GM21786 (cell line): Measurements from ENCODE around the gene TRIM24.
"Not testable (repeated sequence)": the region's sequence is repeated elsewhere in the genome, so short reads cannot be mapped to it uniquely, and the experiment has no call there.

Source experiments
- ATAC-seq: cut with Tn5 transposase; IDR thresholded peaks from one replicate; pipeline ENCODE4 v1.9.1; 2021; ENCODE audit not compliant: unreplicated experiment

Gene TRIM24

DNA sequence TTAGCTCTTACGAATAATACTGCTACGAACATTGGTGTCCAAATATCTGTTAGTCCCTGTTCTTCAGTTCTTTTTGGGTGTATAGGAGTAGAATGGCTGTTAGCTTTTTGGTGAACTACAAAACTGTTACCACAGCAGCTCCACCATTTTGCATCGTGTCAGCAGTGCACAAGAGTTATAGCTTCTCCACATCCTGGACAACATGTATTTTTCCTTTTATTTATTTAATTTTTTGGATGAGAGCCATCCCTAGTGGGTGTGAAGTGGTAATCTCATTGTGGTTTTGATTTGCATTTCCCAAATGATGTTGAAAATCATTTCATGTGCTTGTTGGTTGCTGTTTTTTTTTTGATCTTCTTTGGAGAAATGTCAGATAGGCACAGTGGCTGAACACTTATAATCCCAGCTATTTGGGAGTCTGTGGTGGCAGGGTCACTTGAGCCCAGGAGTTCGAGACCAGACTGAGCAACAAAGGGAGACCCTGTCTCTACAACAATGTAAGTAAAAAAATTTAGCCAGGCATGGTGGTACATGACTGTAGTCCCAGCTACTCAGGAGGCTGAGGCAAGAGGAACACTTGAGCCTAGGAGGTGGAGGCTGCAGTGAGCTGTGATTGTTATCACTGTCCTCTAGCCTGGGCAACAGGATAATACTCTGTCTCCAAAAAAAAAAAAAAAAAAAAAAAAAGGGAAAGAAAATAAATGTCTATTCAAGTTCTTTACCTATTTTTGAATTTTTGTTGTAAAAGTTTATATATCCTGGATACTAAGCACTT lies 31.7 kb downstream of the TRIM24 start:
- no peak for ATAC-seq

DNA sequence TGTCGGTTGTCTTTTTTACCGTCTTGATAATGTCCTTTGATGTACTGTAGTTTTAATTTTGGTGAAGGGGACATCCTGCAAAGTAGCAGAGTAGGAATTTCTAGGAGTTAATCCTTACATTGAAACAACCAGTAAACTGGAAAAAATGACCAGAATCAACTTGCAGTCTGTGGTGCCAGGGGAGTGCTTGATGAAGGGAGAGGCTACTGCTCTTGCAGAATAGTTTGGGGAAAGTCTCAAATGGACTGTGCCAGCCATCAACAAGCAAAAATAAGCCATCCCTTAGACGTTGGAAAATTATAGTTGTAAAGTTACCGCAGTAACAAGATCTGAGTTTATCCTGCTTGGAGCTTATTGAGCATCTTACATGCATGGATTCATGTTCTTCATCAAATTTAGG lies 32.4 kb downstream of the TRIM24 start:
- no peak for ATAC-seq

DNA sequence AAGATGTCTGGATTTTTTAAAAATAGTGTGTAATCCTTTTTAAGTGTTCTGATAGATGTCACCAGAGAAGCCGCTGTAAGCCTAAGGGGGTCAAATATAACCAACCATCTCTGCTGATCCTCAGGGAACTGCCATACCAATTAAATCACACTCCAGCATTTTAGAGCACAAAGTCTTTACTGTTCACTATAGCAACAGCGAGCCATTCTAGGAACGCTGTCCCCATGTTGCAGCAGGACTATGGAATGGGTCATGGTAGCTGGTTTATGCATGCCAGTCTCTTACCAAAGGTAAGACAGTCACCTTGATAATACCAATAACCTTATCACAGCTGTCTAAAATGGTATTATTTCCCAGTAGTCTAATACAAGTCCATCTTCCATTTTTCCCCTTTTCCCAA lies 33.5 kb downstream of the TRIM24 start:
- ATAC-seq, result no peak

DNA sequence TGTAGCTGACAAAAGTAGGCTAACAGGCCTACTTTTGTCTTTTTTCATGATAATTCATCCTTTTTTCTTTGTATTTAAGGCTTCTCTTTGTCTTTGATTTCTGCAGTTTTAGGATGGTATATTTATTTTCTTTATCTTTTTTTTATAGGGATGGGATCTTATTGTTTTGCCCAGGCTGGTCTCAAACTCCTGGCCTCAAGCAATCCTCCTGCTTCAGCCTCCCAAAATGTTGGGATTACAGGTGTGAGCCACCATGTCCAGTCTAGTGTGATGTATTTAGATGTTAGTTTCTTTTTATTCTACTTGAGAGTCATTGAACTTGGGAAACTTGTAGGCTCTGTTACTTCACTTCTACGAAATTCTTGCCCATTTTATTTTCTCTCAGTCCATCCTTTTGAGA lies 35.4 kb downstream of the TRIM24 start:
- no peak for ATAC-seq

DNA sequence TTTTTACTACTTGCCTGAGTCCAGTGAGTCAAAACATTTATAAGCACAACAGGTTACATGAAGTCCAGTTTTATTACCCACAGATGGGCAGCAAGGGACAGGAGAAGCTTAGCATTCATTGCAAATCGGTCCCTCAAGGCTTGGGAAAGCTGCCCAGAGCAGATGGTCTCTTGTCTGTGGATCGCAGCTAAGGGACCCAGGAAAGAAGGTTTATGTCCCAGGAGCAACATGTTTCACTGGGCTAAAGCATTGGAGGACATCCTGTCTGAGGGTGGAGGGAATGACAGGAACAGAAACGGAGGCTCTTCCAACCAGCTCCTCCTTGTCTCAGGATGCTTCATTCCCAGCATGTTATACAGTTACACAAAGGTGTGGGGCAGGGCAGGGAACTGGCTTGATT lies 39.3 kb downstream of the TRIM24 start:
- ATAC-seq, result no peak

DNA sequence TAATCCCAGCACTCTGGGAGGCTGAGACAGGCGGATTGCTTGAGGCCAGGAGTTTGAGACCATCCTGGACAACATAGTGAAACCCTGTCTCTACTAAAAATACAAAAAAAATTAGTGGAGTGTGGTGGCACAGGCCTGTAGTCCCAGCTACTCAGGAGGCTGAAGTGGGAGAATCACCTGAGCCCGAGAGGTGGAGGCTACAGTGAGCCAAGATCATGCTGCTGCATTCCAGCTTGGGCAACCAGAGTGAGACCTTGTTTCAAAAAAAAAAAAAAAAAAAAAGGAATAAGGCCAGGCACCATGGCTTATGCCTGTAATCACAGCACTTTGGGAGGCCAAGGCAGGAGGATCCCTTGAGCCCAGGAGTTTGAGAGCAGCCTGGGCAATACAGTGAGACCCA lies 40.2 kb downstream of the TRIM24 start:
- not testable (repeated sequence) for ATAC-seq

DNA sequence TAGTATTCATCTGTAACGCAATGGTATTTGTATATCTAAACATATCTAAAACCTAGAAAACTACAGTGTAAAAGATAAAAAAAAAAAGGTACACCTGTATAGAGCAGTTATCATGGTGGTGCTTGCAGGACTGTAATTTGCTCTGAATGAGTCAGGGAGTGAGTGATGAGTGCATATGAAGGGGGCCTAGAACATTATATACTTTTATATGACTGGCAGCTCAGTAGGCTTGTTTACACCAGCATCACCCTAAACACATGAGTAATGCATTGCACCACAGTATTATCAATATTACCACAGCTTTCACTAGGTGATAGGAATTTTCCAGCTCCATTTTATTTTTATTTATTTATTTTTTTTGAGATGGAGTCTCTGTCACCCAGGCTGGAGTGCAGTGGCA lies 40.8 kb downstream of the TRIM24 start:
- ATAC-seq, result no peak

DNA sequence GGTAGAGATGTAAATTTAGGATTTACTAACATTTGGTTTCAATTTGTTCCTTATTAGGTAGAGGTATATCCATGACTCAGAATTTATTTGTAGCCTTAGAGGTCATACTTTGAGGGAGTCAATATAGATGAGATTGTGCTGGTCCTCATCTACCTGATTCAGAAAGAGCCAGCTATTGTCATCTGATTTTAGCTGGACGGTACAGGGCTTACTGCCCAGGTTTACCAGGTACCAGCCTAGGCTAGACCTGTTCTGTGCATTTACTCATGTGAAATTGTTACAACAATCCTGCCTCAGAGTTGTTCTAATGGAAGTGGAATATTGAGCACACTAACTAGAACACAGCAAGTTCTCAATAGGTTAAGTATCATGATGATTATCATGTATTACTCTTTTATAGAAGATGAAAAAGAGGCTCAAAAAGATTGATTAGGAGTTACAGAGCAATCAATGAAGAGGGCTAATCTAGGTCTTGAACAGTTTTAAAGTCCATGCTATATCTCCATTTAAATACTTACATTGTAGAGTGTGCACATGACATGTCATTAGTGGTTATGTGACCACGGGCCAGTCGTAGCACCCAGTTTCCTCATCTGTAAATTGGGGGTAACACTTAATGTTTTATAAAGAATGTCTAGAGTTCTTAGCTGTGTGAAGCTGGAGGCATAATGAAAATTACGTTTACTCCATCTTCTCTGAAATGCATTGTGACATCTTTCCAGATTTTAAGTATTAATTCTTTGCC lies 42.1 kb downstream of the TRIM24 start:
- ATAC-seq, result no peak

DNA sequence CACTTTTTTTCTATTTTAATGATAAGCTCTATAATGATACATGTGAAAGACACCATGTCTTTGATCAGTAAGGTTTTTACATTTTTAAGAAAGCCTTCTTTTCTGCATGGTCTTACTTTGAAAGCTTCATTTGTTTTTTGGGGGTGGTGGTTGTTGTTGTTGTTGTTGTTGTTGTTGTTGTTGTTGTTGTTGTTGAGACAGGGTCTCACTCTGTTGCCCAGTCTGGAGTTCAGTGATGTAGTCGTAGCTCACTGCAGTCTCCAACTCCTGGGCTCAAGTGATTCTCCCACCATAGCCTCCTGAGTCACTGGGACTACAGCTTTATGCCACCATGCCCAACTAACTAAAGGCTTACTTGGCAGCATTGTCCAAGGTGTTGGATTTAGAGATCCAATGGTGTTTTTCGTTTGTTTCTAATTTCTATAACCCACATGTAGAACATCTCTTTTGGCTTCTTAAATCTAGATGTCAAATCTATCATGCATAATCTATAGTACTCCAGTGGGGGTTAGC lies 45.4 kb downstream of the TRIM24 start:
- ATAC-seq, result no peak

DNA sequence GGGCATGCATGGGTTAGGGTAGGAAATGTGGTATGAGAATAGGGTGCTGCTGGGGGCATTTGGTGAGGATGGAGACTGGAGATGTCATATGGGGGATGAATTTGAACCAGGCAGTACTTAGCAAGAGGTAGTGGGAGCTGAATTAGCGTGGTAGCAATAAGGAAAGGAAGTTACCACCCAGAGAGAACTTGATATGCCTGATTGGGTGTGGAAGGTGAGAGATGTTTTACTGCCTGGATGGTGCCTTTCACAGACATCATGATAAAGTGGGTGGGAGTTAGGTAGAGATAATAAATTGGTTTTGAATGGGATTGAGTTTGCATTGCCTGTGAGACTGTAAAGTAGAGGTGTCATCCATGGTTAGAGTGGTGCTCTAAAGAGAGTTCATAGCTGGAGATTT lies 46.7 kb downstream of the TRIM24 start:
- no peak for ATAC-seq

DNA sequence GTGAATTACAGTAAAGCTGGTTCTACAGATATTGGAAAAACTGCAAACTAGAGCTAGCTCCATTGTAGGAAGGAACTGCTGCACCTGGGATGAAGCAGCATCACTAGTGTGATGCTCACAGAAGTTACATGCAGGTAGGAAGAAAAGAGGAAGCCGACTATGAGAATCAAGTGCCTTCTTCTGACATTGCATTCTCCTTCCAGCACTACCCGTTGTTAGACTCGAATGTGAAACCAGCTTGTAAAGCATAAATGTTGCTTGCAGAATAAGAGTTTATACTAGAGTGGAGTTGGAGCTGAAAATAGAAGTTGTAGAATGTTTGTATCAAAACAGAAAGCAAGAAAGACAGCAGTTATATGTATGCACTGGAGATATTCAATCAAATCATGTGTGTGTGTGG lies 49.9 kb downstream of the TRIM24 start:
- no peak for ATAC-seq

DNA sequence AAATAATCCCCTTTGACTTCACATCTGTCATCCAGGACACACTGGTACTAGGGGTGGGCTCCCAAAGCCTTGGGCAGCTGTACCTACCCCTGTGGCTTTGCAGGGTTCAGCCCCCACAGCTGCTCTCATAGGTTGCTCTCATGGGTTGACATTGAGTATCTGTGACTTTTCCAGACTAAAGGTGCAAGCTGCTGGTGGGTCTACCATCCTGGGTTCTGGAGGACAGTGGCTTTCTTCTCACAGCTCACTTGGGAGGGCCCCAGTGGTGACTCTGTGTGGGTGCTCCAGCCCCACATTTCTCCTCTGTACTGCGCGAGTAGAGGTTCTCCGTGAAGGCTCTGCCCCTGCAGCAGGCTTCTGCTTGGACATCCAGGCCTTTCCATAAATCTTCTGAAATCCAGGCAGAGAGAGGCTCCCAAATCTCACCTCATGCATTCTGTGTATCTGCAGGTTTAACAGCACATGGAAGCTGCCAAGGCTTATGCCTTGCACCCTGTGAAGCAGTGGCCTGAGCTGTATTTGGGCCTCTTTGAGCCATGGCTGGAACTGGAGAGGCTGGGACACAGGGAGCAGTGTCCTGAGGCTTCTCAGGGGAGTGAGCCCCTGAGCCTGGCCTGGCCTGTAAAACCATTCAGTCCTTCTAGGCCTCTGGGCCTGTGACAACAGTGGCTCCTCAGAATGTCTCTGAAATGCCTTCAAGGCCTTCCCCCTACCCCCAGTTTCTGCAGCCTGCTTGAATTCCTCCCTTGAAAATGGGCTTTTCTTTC lies 52.2 kb downstream of the TRIM24 start:
- ATAC-seq, result no peak

DNA sequence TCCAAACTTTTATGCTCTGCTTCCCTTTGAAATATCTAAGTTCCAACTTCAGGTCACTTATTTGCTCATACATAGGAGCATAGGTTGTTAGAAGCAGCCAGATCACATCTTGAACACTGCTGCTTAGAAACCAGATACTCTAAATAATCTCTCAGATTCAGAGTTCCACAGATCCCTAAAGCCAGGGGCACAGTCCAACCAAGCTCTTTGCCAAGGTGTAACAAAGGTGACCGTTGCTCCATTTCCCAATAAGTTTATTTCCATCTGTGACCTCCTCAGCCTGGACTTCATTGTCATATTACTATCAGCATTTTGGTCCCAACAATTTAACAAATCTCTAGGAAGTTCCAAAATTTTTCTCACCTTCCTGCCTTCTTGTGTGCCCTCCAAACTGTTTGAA lies 52.8 kb downstream of the TRIM24 start:
- no peak for ATAC-seq

DNA sequence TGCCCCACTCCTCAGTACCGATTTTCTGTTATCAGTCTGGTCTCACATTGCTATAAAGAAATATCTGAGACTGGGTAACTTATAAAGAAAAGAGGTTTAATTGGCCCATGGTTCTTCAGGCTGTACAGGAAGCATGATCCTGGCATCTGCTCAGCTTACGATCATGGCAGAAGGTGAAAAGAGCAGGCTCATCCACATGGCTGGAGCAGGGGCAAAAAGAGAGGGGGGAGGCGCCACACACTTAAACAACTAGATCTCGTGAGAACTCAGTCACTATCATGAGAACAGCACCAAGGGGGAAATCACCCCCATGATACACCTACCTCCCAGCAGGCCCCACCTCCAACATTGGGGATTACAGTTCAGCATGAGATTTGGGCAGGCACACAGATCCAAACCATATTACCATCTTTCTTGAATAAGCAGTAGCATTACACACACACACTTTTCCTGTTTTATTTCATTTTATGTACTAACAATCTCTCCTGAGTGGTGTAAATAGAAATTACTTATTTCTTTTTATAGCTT lies 53.3 kb downstream of the TRIM24 start:
- ATAC-seq, result no peak

DNA sequence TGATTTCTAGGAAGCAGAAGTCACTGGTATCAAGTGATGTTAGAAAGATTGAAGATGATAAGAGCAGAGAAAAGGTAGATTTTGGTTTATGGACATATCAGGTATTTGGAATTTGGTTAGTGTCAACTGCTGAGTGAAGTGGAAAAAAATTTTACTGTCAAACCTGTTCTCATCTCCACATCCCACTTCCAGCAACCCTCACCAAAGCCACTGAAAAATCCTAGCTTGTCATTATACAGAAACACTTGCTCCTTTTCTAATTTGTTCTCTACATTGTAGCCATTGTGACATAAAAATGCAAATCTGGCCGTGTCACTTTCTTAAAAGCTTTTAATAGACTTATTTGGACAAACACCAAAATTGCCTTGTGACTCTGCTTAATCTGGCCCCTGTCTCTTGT lies 54.0 kb downstream of the TRIM24 start:
- ATAC-seq, result no peak

DNA sequence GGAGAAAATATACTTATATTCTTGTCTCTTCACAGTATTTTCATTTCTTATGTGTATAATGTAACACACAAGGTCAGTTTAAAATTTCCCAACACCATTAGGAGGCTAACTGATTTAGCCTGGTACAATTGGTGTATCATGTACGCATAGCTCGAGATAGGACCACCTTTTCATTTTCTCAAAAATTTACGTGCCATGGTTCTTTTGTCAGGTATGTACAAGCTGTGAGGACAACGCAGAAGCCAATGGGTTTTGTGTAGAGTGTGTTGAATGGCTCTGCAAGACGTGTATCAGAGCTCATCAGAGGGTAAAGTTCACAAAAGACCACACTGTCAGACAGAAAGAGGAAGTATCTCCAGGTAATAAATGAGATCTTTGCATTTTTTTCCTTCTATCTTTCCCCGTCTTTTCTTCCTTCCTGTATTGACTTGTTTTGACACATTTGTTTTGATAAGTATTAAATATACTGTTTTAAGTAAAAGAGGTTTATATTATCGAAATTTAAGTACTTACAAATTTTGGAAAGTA lies 55.0 kb downstream of the TRIM24 start:
- ATAC-seq, result peak; percentile 76

DNA sequence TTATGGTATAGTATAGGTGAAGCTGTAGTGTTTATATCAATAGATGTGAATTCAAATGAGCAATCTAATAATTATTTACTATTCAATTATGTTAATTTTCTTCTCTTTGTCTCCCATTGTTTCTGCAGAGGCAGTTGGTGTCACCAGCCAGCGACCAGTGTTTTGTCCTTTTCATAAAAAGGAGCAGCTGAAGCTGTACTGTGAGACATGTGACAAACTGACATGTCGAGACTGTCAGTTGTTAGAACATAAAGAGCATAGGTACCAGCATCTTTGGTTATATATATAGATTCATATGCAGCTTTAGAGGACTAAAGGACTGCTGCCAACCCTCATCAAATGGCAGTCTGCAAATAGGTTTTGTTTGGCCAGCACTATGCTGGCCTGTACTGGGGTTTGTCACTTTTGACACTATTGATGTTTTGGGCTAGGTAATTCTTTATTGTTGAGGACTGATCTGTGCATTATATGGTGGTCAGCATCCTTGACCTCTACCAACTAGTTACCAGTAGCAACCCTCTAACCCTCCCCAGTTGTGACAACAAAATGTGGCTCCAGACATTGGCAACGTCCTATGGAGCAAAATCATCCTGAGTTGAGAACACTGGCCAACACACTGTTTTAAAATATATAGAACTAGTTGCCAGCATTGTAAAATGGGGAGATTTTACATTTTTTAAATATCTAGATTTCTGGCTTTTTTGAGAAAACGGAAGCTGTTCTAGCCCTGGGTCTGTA lies 59.2 kb downstream of the TRIM24 start:
- ATAC-seq, result no peak

DNA sequence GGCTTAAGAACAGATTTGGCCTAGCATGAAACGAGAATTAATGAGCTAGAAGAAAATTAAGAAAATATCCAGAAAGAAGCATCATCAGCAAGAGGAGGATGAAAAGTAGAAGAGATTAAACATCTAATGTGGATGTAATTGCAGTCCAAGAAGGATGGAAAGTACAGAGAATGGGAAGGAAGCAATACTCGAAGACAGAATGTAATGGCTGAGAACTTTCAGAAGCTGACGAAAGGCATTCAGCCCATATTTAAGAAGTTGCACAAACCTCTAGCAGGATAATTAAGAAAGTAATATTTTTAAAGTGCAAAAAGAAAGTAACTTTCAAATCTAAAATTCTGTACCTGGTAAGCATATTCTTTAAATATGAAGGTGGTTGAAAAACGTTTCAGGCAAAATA lies 60.7 kb downstream of the TRIM24 start:
- no peak for ATAC-seq

DNA sequence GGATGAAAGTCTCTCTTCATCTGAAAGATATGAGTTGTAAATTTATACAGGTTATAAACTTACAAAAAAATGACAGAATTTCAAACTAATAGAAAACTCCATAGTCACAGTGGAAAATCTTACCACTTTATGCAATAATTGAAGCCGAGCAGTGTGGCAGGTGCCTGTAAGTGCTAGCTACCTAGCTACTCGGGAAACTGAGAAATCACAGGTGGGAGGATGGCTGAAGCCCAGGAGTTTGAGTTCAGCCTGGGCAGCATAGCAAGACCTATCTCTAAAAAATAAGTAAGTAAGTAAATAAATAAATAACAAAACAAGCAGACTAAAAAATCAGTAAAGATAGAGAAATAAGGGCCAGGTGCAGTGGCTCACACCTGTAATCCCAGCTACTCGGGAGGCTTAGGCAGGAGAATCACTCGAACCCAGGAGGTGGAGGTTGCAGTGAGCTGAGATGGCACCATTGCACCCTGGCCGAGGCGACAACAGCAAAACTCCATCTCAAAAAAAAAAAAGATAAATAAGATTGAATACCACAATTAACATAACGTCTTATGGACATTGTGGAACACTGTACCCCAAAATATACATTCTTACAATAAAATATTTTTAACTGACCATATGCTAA lies 61.9 kb downstream of the TRIM24 start:
- no peak for ATAC-seq

DNA sequence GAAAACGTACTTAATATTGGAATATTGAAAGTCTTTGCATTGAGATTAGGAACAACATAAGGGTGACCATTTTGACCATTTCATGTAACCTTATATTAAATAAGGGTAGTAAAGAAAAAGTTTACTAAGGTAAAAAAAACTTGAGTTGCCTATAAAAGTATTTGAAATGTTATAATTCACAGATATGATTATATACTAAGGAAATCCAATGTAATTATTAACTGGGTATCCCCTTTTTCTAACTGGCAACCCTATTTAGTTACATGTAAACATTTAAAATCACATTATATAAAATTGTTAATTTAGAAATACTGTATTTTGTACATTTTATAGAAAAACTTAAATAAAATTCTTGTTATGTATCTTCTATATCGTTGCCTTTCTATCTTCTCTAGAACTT lies 64.2 kb downstream of the TRIM24 start:
- ATAC-seq, result no peak
